HepG2 (cell line): ENCODE measurements around the gene LAMA5. TPM values are rescaled to one million over a fixed set of nuclear protein-coding genes. Genes with fewer than 3 reads are reported as not detected.

Experiments used
- BCL6 ChIP-seq: IDR thresholded peaks from 2 replicates; pipeline ENCODE4 v1.6.1; 2016; ENCODE audit warnings: missing genetic modification reagents, missing compliant biosample characterization
- HNF4G ChIP-seq, 2 experiments: sonication (generic) in 1 of 2; formaldehyde crosslinking in 1 of 2; IDR thresholded peaks; 2 replicates each; pipeline versions ENCODE4 v1.4.0 to v1.6.1; 2011 to 2020; ENCODE audit warnings: borderline replicate concordance in 2 of 2, low read depth in 2 of 2, mild to moderate bottlenecking in 2 of 2, low read length in 1 of 2, missing genetic modification reagents in 1 of 2, moderate library complexity in 1 of 2
- RERE ChIP-seq: IDR thresholded peaks from 2 replicates; pipeline ENCODE4 v1.6.1; 2016; ENCODE audit warnings: low read depth, missing genetic modification reagents, missing compliant biosample characterization
- SALL1 ChIP-seq: sonication (generic); formaldehyde crosslinking; IDR thresholded peaks from 2 replicates; pipeline ENCODE4 v1.8.0; 2022; ENCODE audit warnings: mild to moderate bottlenecking, missing genetic modification reagents
- SP5 ChIP-seq: IDR thresholded peaks from 2 replicates; pipeline ENCODE4 v1.6.1; 2016; ENCODE audit warnings: low read depth, borderline replicate concordance
- ZBTB1 ChIP-seq: sonication (generic); formaldehyde crosslinking; IDR thresholded peaks from 2 replicates; pipeline ENCODE4 v1.4.0; 2020; ENCODE audit warnings: missing genetic modification reagents, borderline replicate concordance
- ZNF264 ChIP-seq: sonication (generic); formaldehyde crosslinking; IDR thresholded peaks from 2 replicates; pipeline ENCODE4 v1.4.0; 2020; ENCODE audit warnings: missing genetic modification reagents
- ZNF3 ChIP-seq: IDR thresholded peaks from 2 replicates; pipeline ENCODE4 v1.7.0; 2017; ENCODE audit warnings: inconsistent platforms
- polyA plus RNA-seq, 8 experiments: library from polyadenylated mRNA; depleted of rRNA in 3 of 8; stranded (reverse) in 7 of 8; unstranded in 1 of 8; fragments of >200 nt; fragmentation: Illumina TruSeq in 4 of 8; extraction: Trizol in 4 of 8; gene quantifications; 2 replicates each; pipeline versions ENCODE4 v1.2.1 to v1.2.3, GENCODE V29; 2011 to 2016; ENCODE audit warnings: low read depth in 4 of 8, missing spikeins in 1 of 8, mixed read lengths in 1 of 8; ENCODE audit not compliant: insufficient read depth in 1 of 8
- total RNA-seq, 5 experiments: library from RNA; depleted of rRNA; stranded (reverse); fragments of >200 nt; fragmentation: Illumina TruSeq; extraction: Trizol; gene quantifications; 2 replicates each; pipeline ENCODE4 v1.2.3, GENCODE V29; 2016; ENCODE audit warnings: low read depth in 1 of 5
- TF ChIP-seq, protein P1 (sequence below): sonication (generic); formaldehyde crosslinking; IDR thresholded peaks from 2 replicates; pipeline ENCODE4 v1.4.0; 2020; ENCODE audit warnings: mild to moderate bottlenecking, missing genetic modification reagents
- TF ChIP-seq, protein P2 (sequence below): sonication (generic); formaldehyde crosslinking; IDR thresholded peaks from 2 replicates; pipeline ENCODE4 v1.4.0; 2020; ENCODE audit warnings: missing genetic modification reagents, borderline replicate concordance
- TF ChIP-seq, protein P3 (sequence below): sonication (generic); formaldehyde crosslinking; IDR thresholded peaks from 2 replicates; pipeline ENCODE4 v1.4.0; 2020; ENCODE audit warnings: missing genetic modification reagents, borderline replicate concordance
- TF ChIP-seq, protein P4 (sequence below): IDR thresholded peaks from 2 replicates; pipeline ENCODE4 v1.6.1; 2018; ENCODE audit warnings: missing genetic modification reagents, mild to moderate bottlenecking, missing compliant biosample characterization

The LAMA5 gene
- total and polyA plus RNA-seq, 2 of the 13 experiments (the other 11 are each of a cell fraction or from before 2014, with no cell fraction given): 21.0 to 44.7 TPM

DNA sequence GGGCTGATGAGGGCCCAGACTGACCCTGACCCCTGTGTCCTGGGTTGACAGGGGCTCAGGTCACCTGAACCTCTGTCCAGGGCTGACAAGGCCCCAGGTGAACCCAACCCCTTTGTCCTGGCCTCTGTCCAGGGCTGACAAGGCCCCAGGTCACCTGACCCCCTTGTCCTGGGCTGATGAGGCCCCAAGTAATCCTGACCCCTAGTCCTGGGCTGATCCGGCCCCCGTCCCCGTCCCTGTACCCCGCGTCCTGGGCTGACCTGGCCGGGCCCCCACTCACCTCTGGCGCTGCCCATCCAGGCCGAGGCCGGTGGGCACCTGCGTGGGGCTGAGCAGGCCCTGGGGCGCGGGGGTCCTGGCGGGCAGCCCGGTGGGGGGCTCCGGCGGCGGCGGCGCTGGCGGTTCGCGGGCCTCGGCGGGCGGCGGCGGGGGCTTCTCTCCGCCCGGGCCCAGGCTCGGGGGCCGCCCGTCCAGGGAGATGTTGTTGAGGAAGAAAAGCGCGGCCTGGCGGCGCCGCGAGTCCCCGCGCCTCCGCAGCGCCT lies 39.6 kb upstream of the LAMA5 start (continued):
- TF ChIP-seq, protein P1, sequence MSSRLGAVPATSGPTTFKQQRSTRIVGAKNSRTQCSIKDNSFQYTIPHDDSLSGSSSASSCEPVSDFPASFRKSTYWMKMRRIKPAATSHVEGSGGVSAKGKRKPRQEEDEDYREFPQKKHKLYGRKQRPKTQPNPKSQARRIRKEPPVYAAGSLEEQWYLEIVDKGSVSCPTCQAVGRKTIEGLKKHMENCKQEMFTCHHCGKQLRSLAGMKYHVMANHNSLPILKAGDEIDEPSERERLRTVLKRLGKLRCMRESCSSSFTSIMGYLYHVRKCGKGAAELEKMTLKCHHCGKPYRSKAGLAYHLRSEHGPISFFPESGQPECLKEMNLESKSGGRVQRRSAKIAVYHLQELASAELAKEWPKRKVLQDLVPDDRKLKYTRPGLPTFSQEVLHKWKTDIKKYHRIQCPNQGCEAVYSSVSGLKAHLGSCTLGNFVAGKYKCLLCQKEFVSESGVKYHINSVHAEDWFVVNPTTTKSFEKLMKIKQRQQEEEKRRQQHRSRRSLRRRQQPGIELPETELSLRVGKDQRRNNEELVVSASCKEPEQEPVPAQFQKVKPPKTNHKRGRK (CRISPR knock-in tag): peak; percentile 66; the same call in 1 of the 2 replicates
- TF ChIP-seq, protein P2, sequence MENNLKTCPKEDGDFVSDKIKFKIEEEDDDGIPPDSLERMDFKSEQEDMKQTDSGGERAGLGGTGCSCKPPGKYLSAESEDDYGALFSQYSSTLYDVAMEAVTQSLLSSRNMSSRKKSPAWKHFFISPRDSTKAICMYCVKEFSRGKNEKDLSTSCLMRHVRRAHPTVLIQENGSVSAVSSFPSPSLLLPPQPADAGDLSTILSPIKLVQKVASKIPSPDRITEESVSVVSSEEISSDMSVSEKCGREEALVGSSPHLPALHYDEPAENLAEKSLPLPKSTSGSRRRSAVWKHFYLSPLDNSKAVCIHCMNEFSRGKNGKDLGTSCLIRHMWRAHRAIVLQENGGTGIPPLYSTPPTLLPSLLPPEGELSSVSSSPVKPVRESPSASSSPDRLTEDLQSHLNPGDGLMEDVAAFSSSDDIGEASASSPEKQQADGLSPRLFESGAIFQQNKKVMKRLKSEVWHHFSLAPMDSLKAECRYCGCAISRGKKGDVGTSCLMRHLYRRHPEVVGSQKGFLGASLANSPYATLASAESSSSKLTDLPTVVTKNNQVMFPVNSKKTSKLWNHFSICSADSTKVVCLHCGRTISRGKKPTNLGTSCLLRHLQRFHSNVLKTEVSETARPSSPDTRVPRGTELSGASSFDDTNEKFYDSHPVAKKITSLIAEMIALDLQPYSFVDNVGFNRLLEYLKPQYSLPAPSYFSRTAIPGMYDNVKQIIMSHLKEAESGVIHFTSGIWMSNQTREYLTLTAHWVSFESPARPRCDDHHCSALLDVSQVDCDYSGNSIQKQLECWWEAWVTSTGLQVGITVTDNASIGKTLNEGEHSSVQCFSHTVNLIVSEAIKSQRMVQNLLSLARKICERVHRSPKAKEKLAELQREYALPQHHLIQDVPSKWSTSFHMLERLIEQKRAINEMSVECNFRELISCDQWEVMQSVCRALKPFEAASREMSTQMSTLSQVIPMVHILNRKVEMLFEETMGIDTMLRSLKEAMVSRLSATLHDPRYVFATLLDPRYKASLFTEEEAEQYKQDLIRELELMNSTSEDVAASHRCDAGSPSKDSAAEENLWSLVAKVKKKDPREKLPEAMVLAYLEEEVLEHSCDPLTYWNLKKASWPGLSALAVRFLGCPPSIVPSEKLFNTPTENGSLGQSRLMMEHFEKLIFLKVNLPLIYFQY (CRISPR knock-in tag): peak; percentile 75; the same call in 1 of the 2 replicates
- TF ChIP-seq HNF4G (IDR thresholded peaks at IDR 0.05; ENCODE audit: borderline replicate concordance, low read depth, low read length) (0 out of 2 replicates have a peak, but pooled peaks have one; percentile 22), HNF4G (CRISPR knock-in tag; IDR thresholded peaks at IDR 0.05; ENCODE audit: borderline replicate concordance, low read depth) (peak; percentile 38; the same call in 1 of the 2 replicates), ZNF264 (CRISPR knock-in tag) (no peak; the same call in 1 of the 2 replicates), ZNF3 (CRISPR knock-in tag) (no peak), SALL1 (CRISPR knock-in tag) (0 out of 2 replicates have a peak, but pooled peaks have one; percentile 13), BCL6 (CRISPR knock-in tag) (peak; percentile 75), ZBTB1 (CRISPR knock-in tag) (no peak), RERE (CRISPR knock-in tag) (0 out of 2 replicates have a peak, but pooled peaks have one; percentile 13), SP5 (CRISPR knock-in tag) (peak; percentile 50; the same call in 1 of the 2 replicates)
- TF ChIP-seq, protein P3, sequence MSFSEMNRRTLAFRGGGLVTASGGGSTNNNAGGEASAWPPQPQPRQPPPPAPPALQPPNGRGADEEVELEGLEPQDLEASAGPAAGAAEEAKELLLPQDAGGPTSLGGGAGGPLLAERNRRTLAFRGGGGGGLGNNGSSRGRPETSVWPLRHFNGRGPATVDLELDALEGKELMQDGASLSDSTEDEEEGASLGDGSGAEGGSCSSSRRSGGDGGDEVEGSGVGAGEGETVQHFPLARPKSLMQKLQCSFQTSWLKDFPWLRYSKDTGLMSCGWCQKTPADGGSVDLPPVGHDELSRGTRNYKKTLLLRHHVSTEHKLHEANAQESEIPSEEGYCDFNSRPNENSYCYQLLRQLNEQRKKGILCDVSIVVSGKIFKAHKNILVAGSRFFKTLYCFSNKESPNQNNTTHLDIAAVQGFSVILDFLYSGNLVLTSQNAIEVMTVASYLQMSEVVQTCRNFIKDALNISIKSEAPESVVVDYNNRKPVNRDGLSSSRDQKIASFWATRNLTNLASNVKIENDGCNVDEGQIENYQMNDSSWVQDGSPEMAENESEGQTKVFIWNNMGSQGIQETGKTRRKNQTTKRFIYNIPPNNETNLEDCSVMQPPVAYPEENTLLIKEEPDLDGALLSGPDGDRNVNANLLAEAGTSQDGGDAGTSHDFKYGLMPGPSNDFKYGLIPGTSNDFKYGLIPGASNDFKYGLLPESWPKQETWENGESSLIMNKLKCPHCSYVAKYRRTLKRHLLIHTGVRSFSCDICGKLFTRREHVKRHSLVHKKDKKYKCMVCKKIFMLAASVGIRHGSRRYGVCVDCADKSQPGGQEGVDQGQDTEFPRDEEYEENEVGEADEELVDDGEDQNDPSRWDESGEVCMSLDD: peak; percentile 88
- TF ChIP-seq, protein P4, sequence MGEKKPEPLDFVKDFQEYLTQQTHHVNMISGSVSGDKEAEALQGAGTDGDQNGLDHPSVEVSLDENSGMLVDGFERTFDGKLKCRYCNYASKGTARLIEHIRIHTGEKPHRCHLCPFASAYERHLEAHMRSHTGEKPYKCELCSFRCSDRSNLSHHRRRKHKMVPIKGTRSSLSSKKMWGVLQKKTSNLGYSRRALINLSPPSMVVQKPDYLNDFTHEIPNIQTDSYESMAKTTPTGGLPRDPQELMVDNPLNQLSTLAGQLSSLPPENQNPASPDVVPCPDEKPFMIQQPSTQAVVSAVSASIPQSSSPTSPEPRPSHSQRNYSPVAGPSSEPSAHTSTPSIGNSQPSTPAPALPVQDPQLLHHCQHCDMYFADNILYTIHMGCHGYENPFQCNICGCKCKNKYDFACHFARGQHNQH (CRISPR knock-in tag): 0 out of 2 replicates have a peak, but pooled peaks have one; percentile 30
